Activated CD8-positive, alpha-beta memory T cell treated with anti-CD3 and anti-CD28 coated beads, Interleukin-2, amount 50 U/mL, for 24 hours (primary cell): ENCODE results near the gene UBE2H.

Experiments used
- DNase-seq: peaks from one replicate; pipeline ENCODE4 v3.0.0-alpha.2; 2020; ENCODE audit errors: extremely low read depth

Gene UBE2H

DNA sequence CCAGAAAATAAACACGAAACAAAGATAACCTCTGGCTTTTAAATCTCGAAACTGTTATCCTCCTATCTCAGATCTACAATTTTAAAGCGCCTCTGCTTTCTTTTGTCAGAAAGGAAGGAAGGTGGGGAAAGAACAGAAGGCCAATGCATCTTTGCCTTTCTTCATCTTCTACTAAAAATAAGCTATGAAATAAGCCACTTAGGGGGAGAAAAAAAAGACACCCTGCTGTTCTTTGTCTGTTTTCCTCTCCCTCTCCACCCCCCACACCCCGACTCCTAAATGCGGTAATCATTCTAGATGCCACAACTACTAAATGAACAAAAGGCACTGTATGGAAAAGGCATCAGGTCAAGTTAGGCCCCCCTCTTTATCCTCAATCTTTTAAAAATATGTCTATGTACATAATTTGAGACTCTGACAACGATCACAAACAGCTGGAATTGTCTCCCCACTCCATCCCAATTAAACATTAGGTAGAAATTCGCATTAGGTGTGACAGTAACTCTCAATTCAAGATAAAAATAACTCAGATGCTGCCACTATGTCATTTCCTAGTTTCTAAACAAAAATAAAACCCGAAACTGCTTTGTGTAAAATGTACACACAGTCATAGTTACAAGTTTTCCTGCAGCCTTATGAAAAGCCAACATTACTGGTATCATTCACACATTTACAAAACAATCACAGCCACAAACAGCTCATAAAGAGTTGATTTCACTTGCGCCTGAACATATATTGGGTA, 2.4 kb downstream of the UBE2H start:
- DNase-seq, result no peak

- no peak for DNase-seq
These were observed 3.2 kb downstream of the UBE2H start for GRCh38 chr7:129949292-129950133.

DNA sequence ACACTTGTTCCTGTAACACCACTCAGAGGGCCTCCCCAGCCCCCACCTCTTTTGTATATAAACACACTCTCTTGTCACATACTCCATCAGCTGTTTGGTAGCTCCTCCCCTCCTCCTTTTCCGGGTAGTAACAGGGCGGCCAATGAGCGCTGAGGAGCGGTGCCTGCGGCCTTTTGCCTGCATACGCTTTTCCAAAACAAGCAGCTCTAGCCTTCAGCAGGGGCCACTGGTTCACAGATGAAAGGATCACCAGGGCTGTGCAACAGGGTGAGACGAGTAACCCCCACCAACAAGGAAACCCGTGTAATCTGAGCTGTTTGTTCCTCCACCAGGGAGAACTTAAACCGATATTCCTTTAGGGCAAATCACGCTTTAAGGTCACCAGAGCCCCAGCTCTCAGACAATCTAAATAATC, 3.9 kb downstream of the UBE2H start:
- peak; percentile 63 for DNase-seq

DNA sequence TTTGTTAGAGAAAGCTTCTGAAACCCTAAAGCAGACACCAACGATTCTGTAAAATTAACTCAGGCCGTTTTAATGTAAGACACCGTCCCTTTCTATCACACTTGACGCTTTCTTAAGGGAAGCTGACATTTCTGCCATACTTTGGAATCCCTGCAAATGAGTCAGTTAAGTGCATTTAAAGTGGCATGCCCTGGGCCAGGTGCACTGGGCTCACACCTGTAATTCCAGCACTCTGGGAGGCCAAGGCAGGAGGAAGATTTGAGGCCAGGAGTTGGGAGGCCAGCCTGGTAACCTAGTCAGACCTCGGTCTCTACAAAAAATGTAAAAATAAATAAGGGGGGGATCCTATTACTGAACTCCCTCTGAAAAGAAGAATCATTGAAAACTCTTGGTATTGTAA, 4.4 kb downstream of the UBE2H start:
- no peak for DNase-seq

DNA sequence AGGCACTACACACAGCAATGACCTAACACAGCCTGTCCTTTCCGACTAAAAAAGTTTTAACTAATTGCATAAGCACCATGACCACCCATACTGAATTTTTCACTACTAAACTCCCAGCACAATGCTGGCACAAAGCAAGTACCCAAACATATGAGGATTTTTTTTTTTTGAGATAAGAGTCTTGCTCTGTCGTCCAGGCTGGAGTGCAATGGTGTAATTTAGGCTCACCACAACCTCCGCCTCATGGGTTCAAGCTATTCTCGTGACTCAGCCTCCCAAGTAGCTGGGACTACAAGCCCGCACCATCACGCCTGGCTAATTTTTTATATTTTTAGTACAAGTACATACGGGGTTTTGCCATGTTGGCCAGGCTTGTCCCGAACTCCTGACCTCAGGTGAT, 5.1 kb downstream of the UBE2H start:
- DNase-seq, result no peak

DNA sequence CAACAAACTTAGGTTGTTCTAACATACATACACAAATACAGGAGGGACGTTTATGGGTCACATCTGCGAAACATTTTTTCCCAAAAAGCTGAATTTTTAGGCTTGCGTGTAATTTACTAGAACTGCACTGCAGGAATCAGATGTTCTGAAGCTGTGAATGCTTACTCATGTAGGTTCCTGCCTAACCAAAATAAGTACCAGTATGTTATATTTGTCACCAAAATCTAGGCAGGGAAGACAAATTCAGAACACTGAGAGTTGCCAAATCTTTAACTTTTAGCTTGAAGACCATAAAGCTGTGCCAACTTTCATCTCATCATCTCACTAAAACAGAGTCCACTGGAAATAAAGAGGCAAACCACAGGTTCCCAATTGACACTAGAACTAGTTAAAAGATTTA, 5.7 kb downstream of the UBE2H start:
- DNase-seq, result no peak

DNA sequence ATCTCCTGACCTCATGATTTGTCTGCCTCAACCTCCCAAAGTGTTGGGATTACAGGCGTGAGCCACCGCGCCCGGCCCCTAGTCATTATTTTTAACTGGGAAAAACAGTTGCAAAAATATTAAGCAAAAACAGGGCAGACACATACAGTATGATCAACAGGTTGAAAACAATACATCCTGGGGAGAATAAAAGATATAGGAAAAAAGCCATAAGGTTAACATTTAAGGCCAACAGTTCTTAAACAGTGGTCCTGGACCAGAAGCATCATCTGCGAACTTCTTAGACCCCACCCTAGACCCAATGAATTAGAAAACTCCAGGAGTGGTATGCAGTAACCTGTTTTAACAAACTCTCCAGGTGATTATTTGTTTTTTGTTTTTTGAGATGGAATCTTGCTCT, 6.5 kb downstream of the UBE2H start:
- DNase-seq, result no peak

DNA sequence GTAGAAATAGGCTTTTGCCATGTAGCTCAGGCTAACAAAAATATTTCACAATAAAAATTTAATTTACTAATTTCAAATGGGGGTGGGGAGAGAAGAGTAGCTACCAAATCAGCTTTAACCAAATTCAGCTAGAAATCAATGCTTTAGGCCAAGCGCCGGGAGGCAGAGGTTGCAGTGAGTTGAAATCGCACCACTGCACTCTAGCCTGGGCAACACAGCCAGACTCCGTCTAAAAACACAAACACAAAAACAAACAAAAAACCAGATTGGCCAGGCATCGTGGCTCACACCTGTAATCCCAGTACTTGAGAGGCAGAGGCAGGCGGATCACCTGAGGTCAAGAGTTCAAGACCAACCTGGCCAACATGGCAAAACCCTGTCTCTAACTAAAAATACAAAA, 9.4 kb downstream of the UBE2H start:
- no peak for DNase-seq

DNA sequence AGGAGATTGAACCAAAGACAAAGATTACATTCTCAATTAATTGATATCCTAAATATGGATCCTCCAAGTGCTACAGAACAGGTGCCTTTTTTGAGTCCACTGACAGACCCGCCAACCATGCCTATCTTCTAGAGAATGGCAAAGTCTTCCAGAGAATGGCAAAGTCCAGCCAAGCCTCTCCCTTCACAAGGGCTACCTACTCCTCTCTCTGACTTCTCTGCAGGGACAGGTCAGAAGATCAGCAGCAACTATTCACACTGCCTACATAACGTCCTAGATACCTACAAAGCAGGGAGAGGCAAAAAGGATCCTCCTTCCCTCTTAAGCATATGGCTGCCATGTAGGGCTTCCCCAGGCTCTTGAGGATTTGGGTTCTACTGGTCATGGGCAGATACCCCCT, 12.4 kb downstream of the UBE2H start:
- no peak for DNase-seq

GRCh38 chr7:129939881-129940280, 12.9 kb downstream of the UBE2H start:
- DNase-seq, result no peak

DNA sequence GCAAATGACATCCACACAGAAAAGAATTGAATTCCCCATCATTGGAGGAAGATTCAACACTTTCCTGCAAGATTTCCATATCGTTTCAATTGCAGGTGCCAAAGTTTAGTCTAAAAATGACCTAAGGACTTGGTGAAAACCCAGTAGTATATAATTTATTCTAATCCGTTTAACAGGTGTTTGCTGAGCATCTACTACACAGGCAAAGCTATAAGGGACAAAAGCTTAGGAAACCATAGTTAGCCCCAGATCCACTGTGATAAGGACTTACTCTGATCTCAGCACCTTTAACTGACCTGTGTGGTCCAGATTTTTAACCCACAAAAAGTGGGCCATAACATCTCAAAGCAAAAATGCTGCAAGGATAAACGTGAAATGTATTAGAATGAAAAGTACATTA, 19.1 kb downstream of the UBE2H start:
- no peak for DNase-seq

DNA sequence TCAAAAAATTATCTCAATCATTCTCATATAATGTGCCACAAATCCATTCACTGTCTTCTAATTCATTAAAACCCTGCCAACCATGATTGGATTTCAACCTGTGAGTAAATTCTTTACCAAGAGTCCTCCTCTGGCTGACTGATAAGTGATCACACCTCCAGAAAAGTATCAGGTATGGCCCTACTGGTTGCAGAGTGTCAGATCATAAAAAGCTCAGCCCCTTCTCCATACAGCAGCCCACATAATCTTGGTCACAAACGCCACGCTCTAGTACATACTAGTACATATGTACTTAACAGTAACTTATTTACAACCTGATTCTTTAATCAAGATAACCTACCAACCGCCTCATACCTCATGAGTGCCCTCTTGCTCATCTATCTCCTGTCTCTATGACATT, 26.1 kb downstream of the UBE2H start:
- DNase-seq, result no peak

DNA sequence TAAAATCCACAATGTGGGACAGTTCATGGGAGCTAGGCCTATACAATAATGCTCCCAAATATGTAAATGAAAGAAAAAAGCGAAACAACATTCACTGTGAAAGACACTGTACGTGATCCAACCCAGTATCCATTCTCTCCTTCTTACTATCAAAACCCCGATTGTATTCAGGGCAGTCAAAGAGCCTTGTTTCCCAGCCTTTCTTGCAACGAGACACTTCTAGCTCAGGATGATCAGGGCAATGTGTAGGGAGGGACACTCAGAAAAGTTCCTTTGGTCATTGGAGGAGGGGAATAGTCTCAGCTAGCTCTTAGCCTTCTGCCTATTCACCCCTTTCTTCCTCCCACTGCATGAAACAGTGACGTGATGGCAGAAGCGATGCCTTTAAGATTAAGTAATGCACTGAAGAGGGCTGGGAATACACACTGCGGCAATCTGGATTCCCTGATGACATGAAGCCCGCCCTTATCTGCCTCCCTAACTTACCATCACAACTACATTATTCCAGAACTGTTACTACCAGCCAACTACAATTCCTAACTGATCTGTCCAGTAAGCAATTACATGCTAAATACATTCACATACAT, 27.3 kb downstream of the UBE2H start:
- no peak for DNase-seq

- no peak for DNase-seq
These were observed 28.2 kb downstream of the UBE2H start for GRCh38 chr7:129924602-129925001.

GRCh38 chr7:129923709-129924108, 29.1 kb downstream of the UBE2H start:
- DNase-seq, result no peak

DNA sequence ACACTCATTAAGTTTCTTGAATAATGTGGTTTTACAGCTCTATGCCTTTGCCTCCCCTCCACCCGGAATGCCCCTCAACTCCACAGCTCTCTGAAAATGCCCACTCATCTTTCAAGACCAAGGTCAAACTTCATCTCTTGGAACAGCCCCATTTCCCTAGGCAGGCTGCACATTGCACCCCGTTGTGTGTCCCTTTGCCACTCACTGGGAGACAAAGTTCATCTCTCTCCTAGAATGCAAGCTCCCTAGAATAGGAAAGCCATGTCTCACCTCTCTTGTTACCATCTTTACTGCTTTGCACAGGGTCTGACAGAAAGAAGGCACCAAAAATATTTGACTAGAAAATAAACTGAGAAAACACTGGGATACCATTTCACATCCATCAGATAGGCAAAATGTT, 33.3 kb downstream of the UBE2H start:
- DNase-seq, result no peak

GRCh38 chr7:129918922-129919321, 33.8 kb downstream of the UBE2H start:
- no peak for DNase-seq

DNA sequence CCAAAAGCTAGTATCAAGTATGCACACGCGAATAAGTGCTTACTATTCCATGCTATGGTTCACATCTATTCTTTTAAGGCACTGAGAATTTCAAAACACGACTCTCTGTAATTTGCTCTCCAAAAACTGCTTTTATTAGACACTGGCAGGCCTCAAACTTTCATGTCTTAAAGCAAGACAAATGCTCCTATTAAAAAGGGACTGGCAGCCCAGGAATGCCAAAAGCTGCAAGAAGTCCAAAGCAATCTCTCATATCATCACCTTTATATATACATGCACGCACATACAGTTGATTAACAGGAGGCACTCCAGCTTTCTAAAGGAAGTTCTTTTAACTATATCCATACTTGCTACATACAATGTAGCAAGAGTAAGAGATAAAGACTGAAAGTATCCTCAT, 34.8 kb downstream of the UBE2H start:
- no peak for DNase-seq

DNA sequence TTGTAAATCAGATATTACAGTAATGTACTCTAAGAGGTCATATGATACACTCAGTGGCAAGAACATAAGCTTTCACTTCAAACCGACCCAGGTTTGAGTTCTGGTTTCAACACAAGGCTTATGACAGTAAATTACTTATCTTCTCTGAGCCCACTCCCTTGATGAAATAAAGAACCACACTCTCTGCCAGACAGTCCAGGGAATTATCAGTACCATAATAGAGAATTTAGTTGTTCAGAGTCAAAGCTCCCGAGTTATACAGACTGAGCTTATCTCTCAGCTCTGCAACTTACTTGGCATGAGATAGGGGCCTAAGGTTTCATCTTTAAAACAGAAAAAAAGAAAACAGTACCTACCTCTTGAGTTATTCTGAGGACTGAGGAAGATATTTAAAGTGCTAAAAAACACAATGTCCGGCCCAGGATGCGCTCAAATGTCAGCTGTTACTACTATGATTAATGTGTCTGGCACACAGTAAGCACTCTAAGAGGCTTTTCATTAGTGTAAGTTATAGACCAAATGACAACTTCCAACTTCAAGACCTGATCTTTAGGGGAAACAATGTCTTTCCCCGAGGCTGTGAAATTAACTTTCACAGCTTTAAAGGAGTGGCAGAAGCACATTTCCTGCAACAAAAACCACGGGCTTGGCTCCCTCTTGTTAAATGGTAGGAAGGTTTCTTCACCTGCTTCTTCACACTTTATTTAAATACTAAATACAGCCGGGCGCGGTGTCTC, 38.1 kb downstream of the UBE2H start:
- no peak for DNase-seq

- DNase-seq, result no peak
These were observed 39.3 kb downstream of the UBE2H start for GRCh38 chr7:129913428-129913827.

GRCh38 chr7:129911790-129912189, 41.0 kb downstream of the UBE2H start:
- DNase-seq, result no peak

DNA sequence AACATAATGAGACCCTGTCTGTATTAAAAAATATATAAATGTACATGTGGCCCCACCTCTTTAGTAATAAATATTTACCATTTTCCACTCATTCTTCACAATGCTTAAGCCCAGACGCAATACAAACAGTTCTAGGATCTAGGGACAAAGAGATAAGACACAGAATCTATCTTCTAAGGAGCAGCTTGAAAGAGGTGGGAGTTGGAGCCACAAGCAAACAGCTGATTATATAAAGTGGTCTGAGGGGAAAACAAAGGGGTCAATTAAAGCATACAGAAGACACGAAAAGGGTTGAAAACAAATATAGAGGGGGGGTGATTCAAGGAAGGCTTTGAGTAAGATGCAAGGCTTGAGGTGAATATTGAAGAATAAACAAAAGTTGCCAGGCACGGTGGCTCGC, 43.1 kb downstream of the UBE2H start:
- DNase-seq, result no peak
